ENCODE data around the gene TPK1. TPM values are rescaled to one million over a fixed set of nuclear protein-coding genes. Genes with fewer than 3 reads are reported as not detected.

TPK1 gene
- total RNA-seq, 1 donor from 2014 or later, result 13.7 TPM

DNA sequence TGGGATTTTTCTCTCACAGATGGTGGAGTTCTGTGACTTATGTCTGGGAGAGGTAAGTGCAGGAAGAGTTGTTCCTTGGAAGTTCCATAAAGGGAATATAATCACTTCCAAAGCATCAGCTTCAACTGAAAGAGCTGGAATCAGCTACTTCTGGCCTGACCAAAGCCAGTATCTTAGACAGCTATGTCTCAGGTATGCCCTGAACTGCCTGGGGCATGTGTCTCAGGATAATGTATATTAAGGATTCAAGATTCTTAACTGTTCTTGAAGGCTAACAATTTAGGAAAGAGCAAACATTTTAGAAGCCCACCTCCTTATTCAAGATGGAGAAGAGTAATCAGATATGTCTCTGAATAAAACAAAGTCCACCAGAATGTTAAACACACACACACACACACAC, 420.0 kb downstream of the TPK1 start:
- DNase-seq (ENCODE audit: low read depth in 2 of 2), result no peak

DNA sequence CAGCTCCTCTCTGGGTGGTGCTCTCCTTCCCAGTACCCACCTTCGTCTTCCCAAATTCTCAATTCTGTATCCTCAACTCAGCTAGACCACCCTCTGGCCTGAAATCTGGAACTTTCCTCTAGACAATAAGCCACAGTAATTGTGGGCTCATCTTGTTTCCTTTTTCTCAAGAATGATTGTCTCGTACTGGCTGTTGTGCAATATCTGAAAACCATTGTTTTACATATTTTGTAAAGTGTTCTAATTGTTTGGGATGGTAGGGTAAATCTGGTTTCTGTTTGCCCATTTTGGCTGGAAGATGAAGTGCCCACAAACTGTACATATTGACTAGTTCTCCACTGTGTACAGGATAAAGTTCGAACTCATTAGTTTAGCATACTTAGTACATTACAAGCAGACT, 421.0 kb downstream of the TPK1 start:
- DNase-seq (ENCODE audit: low read depth in 2 of 2), result no peak

DNA sequence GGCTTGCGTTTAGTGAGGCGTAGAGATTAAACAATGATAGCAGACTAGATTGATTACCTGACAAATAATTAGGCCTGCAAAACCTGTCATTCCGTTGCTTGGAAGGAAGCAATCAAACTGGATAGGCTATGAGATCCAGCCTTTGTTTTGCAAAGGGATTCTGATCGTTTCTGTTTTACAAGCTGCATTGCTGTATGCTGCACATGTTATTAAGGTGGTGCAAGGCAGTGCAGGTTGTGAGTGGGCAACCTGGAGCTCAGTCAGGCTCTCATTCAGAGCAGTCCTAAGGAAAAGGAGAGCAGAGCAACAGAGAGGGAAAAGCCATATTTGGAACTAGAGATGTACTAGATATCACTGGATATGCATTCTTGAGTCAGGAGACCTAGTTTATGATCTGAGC, 425.4 kb downstream of the TPK1 start:
- no peak for DNase-seq (ENCODE audit: low read depth in 2 of 2)

DNA sequence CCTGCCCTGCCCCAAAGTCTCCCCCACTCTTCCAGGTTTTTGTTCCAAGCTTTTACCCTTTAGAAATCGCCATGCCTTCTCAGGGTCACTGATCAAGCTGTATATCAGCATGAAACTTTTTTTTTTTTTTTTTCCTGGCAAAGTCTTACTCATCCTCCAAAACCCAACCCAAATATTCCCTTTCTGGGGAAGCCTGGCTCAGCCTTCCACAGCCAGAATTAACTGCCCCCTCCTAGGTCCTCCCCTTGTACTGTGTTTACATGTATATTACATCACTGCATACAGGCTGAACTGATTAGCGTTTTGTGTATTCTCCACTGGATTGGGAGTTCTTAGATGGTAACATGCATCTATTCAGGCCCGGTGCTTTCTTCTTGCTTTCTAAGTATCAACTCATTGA, 427.7 kb downstream of the TPK1 start:
- no peak for DNase-seq (ENCODE audit: low read depth in 2 of 2)

DNA sequence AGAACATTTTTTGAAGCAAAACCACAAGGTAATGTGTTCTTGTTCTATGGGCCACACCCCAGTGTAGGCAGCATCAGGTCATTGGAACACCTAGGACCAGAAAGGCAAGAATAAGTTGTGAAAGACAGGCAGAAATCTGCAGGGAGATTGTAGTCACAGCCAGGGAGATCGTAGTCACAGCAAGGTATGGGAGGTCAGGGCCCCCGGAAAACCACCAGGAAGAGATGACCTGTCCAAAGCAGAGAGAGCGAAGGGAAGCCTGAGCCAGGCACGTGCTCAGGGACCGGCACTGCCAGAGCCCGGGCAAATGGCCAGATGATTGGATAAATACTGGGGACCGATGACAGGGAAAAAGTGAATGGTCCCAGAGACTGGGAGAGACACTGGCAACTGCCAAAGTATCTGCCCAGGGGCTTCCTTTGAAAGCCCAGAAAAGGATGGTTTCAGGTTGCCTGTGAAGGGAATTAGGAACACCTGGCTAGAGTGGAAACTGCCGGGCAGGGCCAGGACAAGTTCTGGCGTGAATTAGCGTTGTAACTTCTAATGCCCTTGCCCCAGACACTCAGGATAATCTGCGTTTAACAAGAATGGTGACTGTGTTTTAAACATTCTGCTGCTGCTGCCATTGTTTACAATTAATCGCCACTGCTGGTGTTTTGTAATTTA, 428.5 kb downstream of the TPK1 start:
- DNase-seq (ENCODE audit: low read depth in 2 of 2), result peak in 1 of 2 donors; percentile 29

DNA sequence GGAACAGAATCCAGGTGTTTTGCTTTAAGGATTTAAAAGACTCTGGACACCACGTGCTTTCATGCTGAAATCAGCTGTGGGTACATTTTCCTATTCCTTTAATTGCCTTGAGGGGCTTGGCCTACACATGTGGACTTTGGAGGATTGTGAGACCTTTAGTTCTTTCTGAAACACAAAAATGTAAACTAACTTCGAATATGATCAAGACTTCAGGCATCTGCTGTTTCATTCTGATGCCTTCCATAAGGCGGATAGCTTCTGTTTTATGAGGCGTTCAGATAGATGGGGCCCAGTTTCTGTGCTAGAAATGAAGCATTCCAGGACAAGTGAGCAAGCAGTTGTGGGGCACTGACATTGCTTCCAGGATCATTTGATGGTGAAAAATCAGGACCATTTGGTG, 430.9 kb downstream of the TPK1 start:
- no peak for DNase-seq (ENCODE audit: low read depth in 2 of 2)

DNA sequence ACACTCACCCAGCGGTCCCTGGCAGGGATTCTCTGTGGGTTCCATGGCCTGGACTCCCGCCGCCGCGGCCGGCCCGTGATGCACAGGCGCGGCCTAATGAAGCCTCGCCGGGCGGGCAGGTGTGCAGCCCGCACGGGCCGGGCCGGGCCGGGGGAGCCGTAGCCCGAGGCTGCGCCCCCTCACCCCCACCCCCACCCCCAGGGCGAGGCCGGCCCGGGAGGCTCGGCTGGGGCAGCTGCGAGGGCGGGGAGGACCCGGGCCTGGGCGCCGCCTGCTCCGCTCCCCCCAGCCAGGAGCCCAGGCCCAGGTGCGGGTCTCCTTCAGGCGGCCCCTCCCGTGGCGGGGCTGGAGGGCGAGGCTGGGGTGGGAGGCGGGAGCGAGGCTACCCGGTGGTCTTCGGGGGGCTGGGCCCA, 432.2 kb downstream of the TPK1 start, which contains the start of gene NOBOX:
Gene NOBOX (minus strand): TSS at position 45 of the 413 bp plus-strand sequence.
- no peak for DNase-seq (ENCODE audit: low read depth in 2 of 2)

DNA sequence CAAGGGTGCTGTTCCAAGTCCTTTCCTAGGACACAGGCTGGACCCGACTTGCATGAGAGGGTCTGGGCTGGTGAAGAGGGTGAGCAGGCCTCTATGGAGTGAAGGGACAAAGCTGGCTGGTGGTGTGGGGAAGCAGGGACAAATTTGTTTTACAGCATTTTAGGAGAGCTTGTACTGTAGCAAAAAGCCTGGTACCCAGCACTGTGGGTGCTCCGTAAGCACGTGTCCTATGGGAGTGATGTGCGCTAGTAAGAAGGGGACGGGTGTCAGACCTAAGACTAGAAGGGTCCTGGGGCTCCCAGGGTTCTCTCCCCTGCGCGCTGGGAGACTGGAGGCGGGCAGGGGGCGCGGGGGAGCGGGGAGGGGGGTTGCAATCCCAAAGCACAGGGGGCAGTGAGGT, 432.8 kb downstream of the TPK1 start:
- DNase-seq (ENCODE audit: low read depth in 2 of 2), result no peak

Data from lung microvascular endothelial cell (primary cell).